GM19397 (cell line): ENCODE measurements around the gene KLF16.

ENCODE experiments used
- ATAC-seq: cut with Tn5 transposase; IDR thresholded peaks from one replicate; pipeline ENCODE4 v1.9.1; 2021; ENCODE audit warnings: mild to moderate bottlenecking, moderate library complexity; ENCODE audit not compliant: unreplicated experiment

KLF16 gene

GRCh38 chr19:1844513-1845124 lies 18.8 kb downstream of the KLF16 start:
- no peak for ATAC-seq

- ATAC-seq, result no peak
Observed at GRCh38 chr19:1843646-1844394, 19.6 kb downstream of the KLF16 start.

GRCh38 chr19:1843116-1843515 lies 20.3 kb downstream of the KLF16 start:
- ATAC-seq, result no peak

- no peak for ATAC-seq
Observed at GRCh38 chr19:1841209-1841924, 22.0 kb downstream of the KLF16 start.

- no peak for ATAC-seq
Observed at GRCh38 chr19:1840541-1841115, 22.8 kb downstream of the KLF16 start.

- no peak for ATAC-seq
Observed at GRCh38 chr19:1839658-1840540, 23.5 kb downstream of the KLF16 start.

- ATAC-seq, result no peak
Observed at GRCh38 chr19:1837625-1838105, 25.7 kb downstream of the KLF16 start.

- ATAC-seq, result no peak
Observed at GRCh38 chr19:1837222-1837565, 26.2 kb downstream of the KLF16 start.

- no peak for ATAC-seq
Observed at GRCh38 chr19:1836458-1837221, 26.7 kb downstream of the KLF16 start.

GRCh38 chr19:1833540-1833939 lies 29.8 kb downstream of the KLF16 start:
- ATAC-seq, result no peak

- no peak for ATAC-seq
Observed at GRCh38 chr19:1832046-1832663, 31.2 kb downstream of the KLF16 start.

- no peak for ATAC-seq
Observed at GRCh38 chr19:1830978-1831377, 32.4 kb downstream of the KLF16 start.

- no peak for ATAC-seq
Observed at GRCh38 chr19:1830568-1830967, 32.8 kb downstream of the KLF16 start.

- ATAC-seq, result no peak
Observed at GRCh38 chr19:1829958-1830357, 33.4 kb downstream of the KLF16 start.

GRCh38 chr19:1828279-1829238 lies 34.8 kb downstream of the KLF16 start:
- ATAC-seq, result no peak

GRCh38 chr19:1827566-1828278 lies 35.7 kb downstream of the KLF16 start:
- ATAC-seq, result no peak
